WERI-Rb-1 (cell line): ENCODE results near the gene NKAIN2.

Experiments used
- DNase-seq: peaks from one replicate; pipeline ENCODE4 v3.0.0-alpha.2; 2020
- H3K27ac ChIP-seq: fragments of 250-450 bp; sonication (Bioruptor Pico); 2 replicates; pipeline ENCODE4 v1.5.1; 2020; ENCODE audit warnings: mild to moderate bottlenecking, moderate library complexity
- H3K27me3 ChIP-seq: fragments of 250-450 bp; sonication (Bioruptor Pico); 2 replicates; pipeline ENCODE4 v1.5.1; 2021; ENCODE audit warnings: mild to moderate bottlenecking, low read depth, moderate library complexity; ENCODE audit not compliant: insufficient read depth, severe bottlenecking
- H3K36me3 ChIP-seq: fragments of 250-450 bp; sonication (Bioruptor Pico); 2 replicates; pipeline ENCODE4 v1.5.1; 2020; ENCODE audit warnings: mild to moderate bottlenecking, moderate library complexity
- H3K4me3 ChIP-seq: 2 replicates; pipeline ENCODE4 v1.5.1; 2011; ENCODE audit warnings: low read depth, mild to moderate bottlenecking, control low read depth, low read length
- H3K9me3 ChIP-seq: fragments of 250-450 bp; sonication (Bioruptor Pico); 2 replicates; pipeline ENCODE4 v1.5.1; 2021; ENCODE audit warnings: mild to moderate bottlenecking, moderate library complexity; ENCODE audit not compliant: severe bottlenecking
- CTCF ChIP-seq: IDR thresholded peaks from 2 replicates; pipeline ENCODE4 v1.5.1; 2011; ENCODE audit warnings: low read depth, mild to moderate bottlenecking, control low read depth, inconsistent platforms, low read length

NKAIN2 gene

GRCh38 chr6:124854338-124854922 is 1050.8 kb downstream of the NKAIN2 start:
- no peak for DNase-seq
- Histone ChIP-seq H3K9me3 (no peaks in the 10 kb centered on the region), H3K36me3 (no peaks in the 10 kb centered on the region), H3K4me3 (no peak overlapping the region), H3K27me3 (no peaks in the 10 kb centered on the region), H3K27ac (no peak overlapping the region)
- no peak for TF ChIP-seq CTCF

GRCh38 chr6:124857746-124858145 is 1054.1 kb downstream of the NKAIN2 start:
- no peak for TF ChIP-seq CTCF
- H3K4me3 ChIP-seq = no peak overlapping the region
- DNase-seq = no peak
- H3K9me3 ChIP-seq = no peaks in the 10 kb centered on the region
- H3K36me3 ChIP-seq = no peaks in the 10 kb centered on the region
- no peak overlapping the region for H3K27ac ChIP-seq
- no peaks in the 10 kb centered on the region for H3K27me3 ChIP-seq

GRCh38 chr6:124858564-124858963 is 1054.9 kb downstream of the NKAIN2 start:
- H3K27ac ChIP-seq = no peak overlapping the region
- DNase-seq = no peak
- no peak for TF ChIP-seq CTCF

GRCh38 chr6:124859366-124859765 is 1055.7 kb downstream of the NKAIN2 start:
- TF ChIP-seq CTCF = no peak
- Histone ChIP-seq H3K27ac (no peak overlapping the region), H3K9me3 (no peaks in the 10 kb centered on the region), H3K4me3 (no peak overlapping the region), H3K36me3 (no peaks in the 10 kb centered on the region), H3K27me3 (no peaks in the 10 kb centered on the region)
- no peak for DNase-seq

More at GRCh38 chr6:124858564-124858963, 1054.9 kb downstream of the NKAIN2 start:
- H3K27me3 ChIP-seq = no peaks in the 10 kb centered on the region
- H3K36me3 ChIP-seq = no peaks in the 10 kb centered on the region
- no peaks in the 10 kb centered on the region for H3K9me3 ChIP-seq
- H3K4me3 ChIP-seq = no peak overlapping the region

- Histone ChIP-seq H3K4me3 (no peak overlapping the region), H3K27me3 (no peaks in the 10 kb centered on the region), H3K9me3 (no peaks in the 10 kb centered on the region), H3K36me3 (no peaks in the 10 kb centered on the region), H3K27ac (no peak overlapping the region)
- DNase-seq = no peak
- TF ChIP-seq CTCF = no peak
Measured at GRCh38 chr6:124866040-124866439, 1062.4 kb downstream of the NKAIN2 start.

GRCh38 chr6:124867121-124867520 is 1063.5 kb downstream of the NKAIN2 start:
- Histone ChIP-seq H3K27ac (no peak overlapping the region), H3K27me3 (no peaks in the 10 kb centered on the region), H3K9me3 (no peaks in the 10 kb centered on the region), H3K36me3 (no peaks in the 10 kb centered on the region), H3K4me3 (no peak overlapping the region)
- no peak for TF ChIP-seq CTCF
- DNase-seq = no peak
